Measurements from ENCODE around the gene RAD51B. TPM values are rescaled to one million over a fixed set of nuclear protein-coding genes. Genes with fewer than 3 reads are reported as not detected.

The RAD51B gene
- total and polyA plus RNA-seq, 2 of the 13 experiments (the other 11 are each of a cell fraction or from before 2014, with no cell fraction given), result 7.0 to 9.5 TPM

DNA sequence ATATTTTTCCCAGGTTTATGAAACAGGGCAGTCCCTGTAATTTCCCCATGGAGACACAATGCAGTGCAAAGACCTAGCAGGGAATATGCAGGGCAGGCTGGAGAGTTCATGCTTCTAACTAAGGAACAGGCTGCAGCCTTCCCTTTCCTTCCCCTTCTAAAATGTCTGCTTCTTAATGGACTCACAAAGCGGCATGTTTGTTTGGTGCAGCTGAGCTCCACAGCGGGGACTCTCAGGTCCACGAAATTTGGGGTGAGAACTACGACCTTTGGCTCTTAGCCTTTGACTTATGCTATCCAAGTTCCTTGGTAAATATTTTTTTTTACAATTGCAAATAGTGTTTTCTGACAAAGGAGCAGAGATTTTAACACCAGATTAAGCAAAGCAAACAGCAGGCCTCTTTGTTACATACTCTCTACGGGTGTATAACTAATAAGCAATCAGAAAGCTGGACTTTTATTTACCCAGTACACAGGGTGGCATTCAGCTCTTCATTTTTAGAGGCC lies 649.7 kb downstream of the RAD51B start (continued):
- TF ChIP-seq, protein P1, sequence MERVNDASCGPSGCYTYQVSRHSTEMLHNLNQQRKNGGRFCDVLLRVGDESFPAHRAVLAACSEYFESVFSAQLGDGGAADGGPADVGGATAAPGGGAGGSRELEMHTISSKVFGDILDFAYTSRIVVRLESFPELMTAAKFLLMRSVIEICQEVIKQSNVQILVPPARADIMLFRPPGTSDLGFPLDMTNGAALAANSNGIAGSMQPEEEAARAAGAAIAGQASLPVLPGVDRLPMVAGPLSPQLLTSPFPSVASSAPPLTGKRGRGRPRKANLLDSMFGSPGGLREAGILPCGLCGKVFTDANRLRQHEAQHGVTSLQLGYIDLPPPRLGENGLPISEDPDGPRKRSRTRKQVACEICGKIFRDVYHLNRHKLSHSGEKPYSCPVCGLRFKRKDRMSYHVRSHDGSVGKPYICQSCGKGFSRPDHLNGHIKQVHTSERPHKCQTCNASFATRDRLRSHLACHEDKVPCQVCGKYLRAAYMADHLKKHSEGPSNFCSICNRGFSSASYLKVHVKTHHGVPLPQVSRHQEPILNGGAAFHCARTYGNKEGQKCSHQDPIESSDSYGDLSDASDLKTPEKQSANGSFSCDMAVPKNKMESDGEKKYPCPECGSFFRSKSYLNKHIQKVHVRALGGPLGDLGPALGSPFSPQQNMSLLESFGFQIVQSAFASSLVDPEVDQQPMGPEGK (CRISPR knock-in tag; IDR thresholded peaks at IDR 0.05), result 0 out of 2 replicates have a peak, but pooled peaks have one; percentile 41
- 0 out of 2 replicates have a peak, but pooled peaks have one; percentile 1 for TF ChIP-seq ZNF782 (CRISPR knock-in tag; IDR thresholded peaks at IDR 0.05; ENCODE audit: borderline replicate concordance)
- 0 out of 2 replicates have a peak, but pooled peaks have one; percentile 13 for TF ChIP-seq CEBPG (CRISPR knock-in tag; IDR thresholded peaks at IDR 0.05)
- TF ChIP-seq FOXO1 (CRISPR knock-in tag; IDR thresholded peaks at IDR 0.05), result peak; percentile 46
- no peak for TF ChIP-seq GABPA (IDR thresholded peaks at IDR 0.05; ENCODE audit: low read depth, low read length)
- peak; percentile 17; the same call in 1 of the 2 replicates for TF ChIP-seq GABPA (CRISPR knock-in tag; IDR thresholded peaks at IDR 0.05; ENCODE audit: low read depth)
- TF ChIP-seq TBX2 (CRISPR knock-in tag; IDR thresholded peaks at IDR 0.05; ENCODE audit: borderline replicate concordance), result peak; percentile 93
- no peak for TF ChIP-seq ZNF720 (CRISPR knock-in tag; IDR thresholded peaks at IDR 0.05)
- TF ChIP-seq, protein P2, sequence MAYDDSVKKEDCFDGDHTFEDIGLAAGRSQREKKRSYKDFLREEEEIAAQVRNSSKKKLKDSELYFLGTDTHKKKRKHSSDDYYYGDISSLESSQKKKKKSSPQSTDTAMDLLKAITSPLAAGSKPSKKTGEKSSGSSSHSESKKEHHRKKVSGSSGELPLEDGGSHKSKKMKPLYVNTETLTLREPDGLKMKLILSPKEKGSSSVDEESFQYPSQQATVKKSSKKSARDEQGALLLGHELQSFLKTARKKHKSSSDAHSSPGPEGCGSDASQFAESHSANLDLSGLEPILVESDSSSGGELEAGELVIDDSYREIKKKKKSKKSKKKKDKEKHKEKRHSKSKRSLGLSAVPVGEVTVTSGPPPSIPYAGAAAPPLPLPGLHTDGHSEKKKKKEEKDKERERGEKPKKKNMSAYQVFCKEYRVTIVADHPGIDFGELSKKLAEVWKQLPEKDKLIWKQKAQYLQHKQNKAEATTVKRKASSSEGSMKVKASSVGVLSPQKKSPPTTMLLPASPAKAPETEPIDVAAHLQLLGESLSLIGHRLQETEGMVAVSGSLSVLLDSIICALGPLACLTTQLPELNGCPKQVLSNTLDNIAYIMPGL (CRISPR knock-in tag; IDR thresholded peaks at IDR 0.05; ENCODE audit: borderline replicate concordance in 1 of 2, low read depth in 1 of 2), result no peak
- TF ChIP-seq MYNN (CRISPR knock-in tag; IDR thresholded peaks at IDR 0.05; ENCODE audit: low read depth), result no peak
- no peak for TF ChIP-seq YEATS2 (CRISPR knock-in tag; IDR thresholded peaks at IDR 0.05; ENCODE audit: borderline replicate concordance)
- peak; percentile 76; the same call in 1 of the 2 replicates for TF ChIP-seq FOXK1 (CRISPR knock-in tag; IDR thresholded peaks at IDR 0.05; ENCODE audit: borderline replicate concordance, low read depth)
- TF ChIP-seq ONECUT2 (CRISPR knock-in tag; IDR thresholded peaks at IDR 0.05), result no peak
- TF ChIP-seq MXD4 (CRISPR knock-in tag; IDR thresholded peaks at IDR 0.05), result no peak
- TF ChIP-seq NR2F1 (CRISPR knock-in tag; IDR thresholded peaks at IDR 0.05), result peak; percentile 93 to 97
- no peak for TF ChIP-seq CBX2 (IDR thresholded peaks at IDR 0.05; ENCODE audit: low read depth, low read length)
- no peak for TF ChIP-seq CBX2 (CRISPR knock-in tag; IDR thresholded peaks at IDR 0.05; ENCODE audit: low read depth)
- TF ChIP-seq NFRKB (IDR thresholded peaks at IDR 0.05), result no peak
- TF ChIP-seq NPAS2 (CRISPR knock-in tag; IDR thresholded peaks at IDR 0.05; ENCODE audit: borderline replicate concordance), result no peak
- TF ChIP-seq BCL6 (CRISPR knock-in tag; IDR thresholded peaks at IDR 0.05), result peak; percentile 99
- TF ChIP-seq PPARG (CRISPR knock-in tag; conservative IDR thresholded peaks at IDR 0.05), result peak; percentile 90
- TF ChIP-seq RARG (CRISPR knock-in tag; IDR thresholded peaks at IDR 0.05; ENCODE audit: low read depth), result no peak
- TF ChIP-seq CREB1 (IDR thresholded peaks at IDR 0.05), result no peak
- TF ChIP-seq CREB1 (CRISPR knock-in tag; IDR thresholded peaks at IDR 0.05), result no peak
- no peak for TF ChIP-seq SMC3 (IDR thresholded peaks at IDR 0.05; ENCODE audit: low read length)
- TF ChIP-seq, protein P3, sequence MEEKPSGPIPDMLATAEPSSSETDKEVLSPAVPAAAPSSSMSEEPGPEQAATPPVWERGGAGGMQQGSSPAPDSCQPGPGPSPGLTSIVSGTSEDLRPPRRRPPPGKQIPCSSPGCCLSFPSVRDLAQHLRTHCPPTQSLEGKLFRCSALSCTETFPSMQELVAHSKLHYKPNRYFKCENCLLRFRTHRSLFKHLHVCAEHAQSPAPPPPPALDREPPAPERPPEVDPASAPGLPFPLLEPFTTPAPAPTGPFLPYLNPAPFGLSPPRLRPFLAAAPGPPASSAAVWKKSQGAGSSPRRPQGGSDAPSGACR (CRISPR knock-in tag; IDR thresholded peaks at IDR 0.05), result peak; percentile 18; the same call in 1 of the 2 replicates
- TF ChIP-seq, protein P4, sequence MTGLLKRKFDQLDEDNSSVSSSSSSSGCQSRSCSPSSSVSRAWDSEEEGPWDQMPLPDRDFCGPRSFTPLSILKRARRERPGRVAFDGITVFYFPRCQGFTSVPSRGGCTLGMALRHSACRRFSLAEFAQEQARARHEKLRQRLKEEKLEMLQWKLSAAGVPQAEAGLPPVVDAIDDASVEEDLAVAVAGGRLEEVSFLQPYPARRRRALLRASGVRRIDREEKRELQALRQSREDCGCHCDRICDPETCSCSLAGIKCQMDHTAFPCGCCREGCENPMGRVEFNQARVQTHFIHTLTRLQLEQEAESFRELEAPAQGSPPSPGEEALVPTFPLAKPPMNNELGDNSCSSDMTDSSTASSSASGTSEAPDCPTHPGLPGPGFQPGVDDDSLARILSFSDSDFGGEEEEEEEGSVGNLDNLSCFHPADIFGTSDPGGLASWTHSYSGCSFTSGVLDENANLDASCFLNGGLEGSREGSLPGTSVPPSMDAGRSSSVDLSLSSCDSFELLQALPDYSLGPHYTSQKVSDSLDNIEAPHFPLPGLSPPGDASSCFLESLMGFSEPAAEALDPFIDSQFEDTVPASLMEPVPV (CRISPR knock-in tag; IDR thresholded peaks at IDR 0.05), result no peak

Measured in HepG2 (cell line).